Stomach (tissue), 19 donors: ENCODE results near the gene RAD52. TPM values are rescaled to one million over a fixed set of nuclear protein-coding genes. Genes with fewer than 3 reads are reported as not detected.
A peak's percentile ranks its signal among the peaks of the same experiment; 100 is the strongest.

Source experiments
- DNase-seq, 2 donors: peaks; one replicate each; pipeline versions ENCODE4 v3.0.0 to v3.0.0-alpha.2; 2013 to 2019
- H3K27ac ChIP-seq, 5 donors: fragments of 200-600 bp in 4 of 5; sonication (generic) in 4 of 5; one replicate each; pipeline ENCODE4 v1.5.1; 2013 to 2019; ENCODE audit warnings: mild to moderate bottlenecking in 1 of 5, moderate library complexity in 1 of 5
- H3K27me3 ChIP-seq, 3 donors: fragments of 200-600 bp; sonication (generic); one replicate each; pipeline ENCODE4 v1.5.1; 2017 to 2019; ENCODE audit warnings: mixed run types in 1 of 3
- H3K36me3 ChIP-seq, 4 donors: fragments of 200-600 bp; sonication (generic); 1 replicate in 3 of 4; 2 replicates in 1 of 4; pipeline ENCODE4 v1.5.1; 2016 to 2019
- H3K4me1 ChIP-seq, 4 donors: fragments of 200-600 bp; sonication (generic); one replicate each; pipeline ENCODE4 v1.5.1; 2016 to 2019
- H3K4me3 ChIP-seq, 4 donors: fragments of 200-600 bp; sonication (generic) in 3 of 4; one replicate each; pipeline ENCODE4 v1.5.1; 2016 to 2019; ENCODE audit warnings: mild to moderate bottlenecking in 1 of 4
- H3K9me3 ChIP-seq, 4 donors: fragments of 200-600 bp; sonication (generic); one replicate each; pipeline ENCODE4 v1.5.1; 2016 to 2019
- EP300 ChIP-seq: sonication (generic); formaldehyde crosslinking; IDR thresholded peaks from one replicate; pipeline ENCODE4 v1.6.1; 2017; ENCODE audit warnings: antibody characterized with exemption
- POLR2A ChIP-seq, 4 donors: fragments of 450-650 bp; IDR thresholded peaks; one replicate each; pipeline ENCODE4 v1.6.1; 2016; ENCODE audit warnings: antibody characterized with exemption in 4 of 4, control low read depth in 2 of 4, mild to moderate bottlenecking in 1 of 4, moderate library complexity in 1 of 4
- POLR2AphosphoS5 ChIP-seq, 3 donors: sonication (generic); formaldehyde crosslinking; IDR thresholded peaks; one replicate each; pipeline ENCODE4 v1.6.1; 2016; ENCODE audit warnings: antibody characterized with exemption in 3 of 3
- WGBS, 5 donors: extraction: QIAGEN DNeasy Blood & Tissue Kit in 3 of 5; methylation state at CpG; one replicate each; pipeline versions ENCODE4 v1.1.5 to v1.1.7; 2013 to 2018; 5-methylcytosine and 5-hydroxymethylcytosine counted together
- intact Hi-C: fragments of 100-400 bp; cut with DNase I; formaldehyde crosslinking; loops from one replicate; pipeline ENCODE4 v1.15.1; 2023; ENCODE audit warnings: low total_unique reads
- long read RNA-seq, 10 donors: transcript quantifications; one replicate each; lab custom pipeline, GENCODE V29; 2026
- polyA plus RNA-seq, 3 donors: library from polyadenylated mRNA; stranded (reverse); fragments of 200-250 nt; gene quantifications; one replicate each; pipeline ENCODE4 v1.2.3, GENCODE V29; 2013
- total RNA-seq, 5 donors: library from RNA; depleted of rRNA; stranded (reverse); fragments of >200 nt; gene quantifications; one replicate each; pipeline versions ENCODE4 v1.1.0 to v1.2.3, GENCODE V29; 2014 to 2016
- TF ChIP-seq, protein P1 (sequence below), 7 experiments: fragments of 450-650 bp in 4 of 7; fragments of 200-600 bp in 3 of 7; sonication (generic) in 3 of 7; IDR thresholded peaks; one replicate each; pipeline ENCODE4 v1.5.1; 2016 to 2019; ENCODE audit warnings: antibody characterized with exemption in 7 of 7, control low read depth in 2 of 7, mild to moderate bottlenecking in 1 of 7
- donor health status: healthy with polysubstance abuse.
- donor health status: Bipolar disorder and iron deficiency.
- donor health status: healthy.

The RAD52 gene
- total RNA-seq (10 to 100 TPM in 4 of 5 donors, 1 to 10 TPM in 1; 8.6 to 62.9 (median 25.1) TPM), polyA plus RNA-seq (1 to 10 TPM; 2.3 to 4.9 (median 2.4) TPM)
- long read RNA-seq, donor 1, partial matches to known transcripts = 0 of 2 reads
- long read RNA-seq, donor 1, other reads (novel, unspliced or antisense) = 0 of 2 reads
- long read RNA-seq, donor 2, partial matches to known transcripts = 0 of 3 reads
- long read RNA-seq, donor 2, other reads (novel, unspliced or antisense) = 0 of 3 reads
- long read RNA-seq, donor 3 = 0 reads
- long read RNA-seq, donor 4 = 0 reads
- long read RNA-seq, donor 5, partial matches to known transcripts = 0 of 2 reads
- long read RNA-seq, donor 5, other reads (novel, unspliced or antisense) = 0 of 2 reads
- long read RNA-seq, donor 6, partial matches to known transcripts = 15 of 16 reads
- long read RNA-seq, donor 6, other reads (novel, unspliced or antisense) = 0 of 16 reads
- long read RNA-seq, donor 7, partial matches to known transcripts = 0 of 1 reads
- long read RNA-seq, donor 7, other reads (novel, unspliced or antisense) = 0 of 1 reads
- long read RNA-seq, donor 8, partial matches to known transcripts = 0 of 3 reads
- long read RNA-seq, donor 8, other reads (novel, unspliced or antisense) = 0 of 3 reads
- long read RNA-seq, donor 9, partial matches to known transcripts = 0 of 4 reads
- long read RNA-seq, donor 9, other reads (novel, unspliced or antisense) = 0 of 4 reads
- long read RNA-seq, donor 10 = 0 reads

DNA sequence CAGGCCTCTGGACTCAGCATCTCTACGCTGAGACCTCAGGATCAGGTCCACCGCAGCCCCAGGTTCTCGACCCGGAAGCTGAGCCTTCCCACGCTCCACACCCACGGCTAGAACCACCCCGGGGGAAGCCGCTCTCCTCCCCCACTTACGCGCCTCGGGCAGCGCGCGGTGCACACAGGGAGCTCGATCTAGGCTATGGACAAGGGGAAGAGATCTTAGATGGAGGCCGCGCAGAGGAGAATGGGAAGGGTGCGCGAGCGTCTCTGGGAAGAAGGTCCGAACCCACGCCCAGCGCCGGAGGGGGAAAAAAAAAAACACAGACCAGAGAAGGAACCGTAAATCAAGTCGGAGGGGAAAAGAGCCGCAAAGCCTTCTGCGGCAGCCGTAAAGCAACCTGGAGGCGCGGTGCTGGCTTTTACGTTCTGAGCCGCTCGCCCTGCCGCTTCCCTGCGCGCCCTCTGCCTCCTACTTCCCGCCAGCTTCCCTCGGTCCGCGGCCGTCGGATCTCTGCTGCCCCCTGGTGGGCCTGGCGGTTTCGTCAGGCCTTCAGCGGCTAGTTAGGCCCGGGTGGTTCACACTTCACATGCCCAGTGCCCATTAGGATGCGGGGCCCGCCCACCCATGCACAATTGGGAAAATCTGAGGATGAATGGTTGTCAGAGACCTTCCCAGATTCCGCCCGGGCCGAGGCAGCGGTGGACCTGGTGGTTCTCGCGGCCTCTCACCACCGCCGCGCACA lies at the start of gene RAD52:
Gene RAD52 (minus strand): TSS at position 242 of the 739 bp plus-strand sequence. CDS start 16,636 bp downstream, outside the sequence.
- Histone ChIP-seq H3K4me3 (peak within 1 kb of the TSS; percentile 63 to 90 (median 72)), H3K27ac (peak within 1 kb of the TSS; percentile 83 to 94 (median 90)), H3K4me1 (peaks cover 6 to 30% (median 16%) of the 10 kb centered on the region in 4 donors), H3K27me3 (no peaks in the 10 kb centered on the region), H3K36me3 (peaks cover 0 to 4% (median 0%) of the 10 kb centered on the region in 4 donors), H3K9me3 (no peaks in the 10 kb centered on the region)
- 0 to 2% (median 1%) methylated on average over 45 to 58 of the region's 58 CpGs for WGBS, 5 donors
- peak; percentile 98 to 100 for DNase-seq
- intact Hi-C loops = loop anchor here (10.0 kb wide), 1 partner anchor 385 kb away; no protein-coding TSS in a partner anchor
- TF ChIP-seq POLR2AphosphoS5 (IDR thresholded peaks at IDR 0.05) (peak; percentile 86 to 93 (median 90)), POLR2A (IDR thresholded peaks at IDR 0.05) (peak in 1 of 4 donors; percentile 54), EP300 (no peak)
- TF ChIP-seq, protein P1, sequence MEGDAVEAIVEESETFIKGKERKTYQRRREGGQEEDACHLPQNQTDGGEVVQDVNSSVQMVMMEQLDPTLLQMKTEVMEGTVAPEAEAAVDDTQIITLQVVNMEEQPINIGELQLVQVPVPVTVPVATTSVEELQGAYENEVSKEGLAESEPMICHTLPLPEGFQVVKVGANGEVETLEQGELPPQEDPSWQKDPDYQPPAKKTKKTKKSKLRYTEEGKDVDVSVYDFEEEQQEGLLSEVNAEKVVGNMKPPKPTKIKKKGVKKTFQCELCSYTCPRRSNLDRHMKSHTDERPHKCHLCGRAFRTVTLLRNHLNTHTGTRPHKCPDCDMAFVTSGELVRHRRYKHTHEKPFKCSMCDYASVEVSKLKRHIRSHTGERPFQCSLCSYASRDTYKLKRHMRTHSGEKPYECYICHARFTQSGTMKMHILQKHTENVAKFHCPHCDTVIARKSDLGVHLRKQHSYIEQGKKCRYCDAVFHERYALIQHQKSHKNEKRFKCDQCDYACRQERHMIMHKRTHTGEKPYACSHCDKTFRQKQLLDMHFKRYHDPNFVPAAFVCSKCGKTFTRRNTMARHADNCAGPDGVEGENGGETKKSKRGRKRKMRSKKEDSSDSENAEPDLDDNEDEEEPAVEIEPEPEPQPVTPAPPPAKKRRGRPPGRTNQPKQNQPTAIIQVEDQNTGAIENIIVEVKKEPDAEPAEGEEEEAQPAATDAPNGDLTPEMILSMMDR (IDR thresholded peaks at IDR 0.05) = peak in 6 of 7 experiments; percentile 92 to 99 (median 98)

DNA sequence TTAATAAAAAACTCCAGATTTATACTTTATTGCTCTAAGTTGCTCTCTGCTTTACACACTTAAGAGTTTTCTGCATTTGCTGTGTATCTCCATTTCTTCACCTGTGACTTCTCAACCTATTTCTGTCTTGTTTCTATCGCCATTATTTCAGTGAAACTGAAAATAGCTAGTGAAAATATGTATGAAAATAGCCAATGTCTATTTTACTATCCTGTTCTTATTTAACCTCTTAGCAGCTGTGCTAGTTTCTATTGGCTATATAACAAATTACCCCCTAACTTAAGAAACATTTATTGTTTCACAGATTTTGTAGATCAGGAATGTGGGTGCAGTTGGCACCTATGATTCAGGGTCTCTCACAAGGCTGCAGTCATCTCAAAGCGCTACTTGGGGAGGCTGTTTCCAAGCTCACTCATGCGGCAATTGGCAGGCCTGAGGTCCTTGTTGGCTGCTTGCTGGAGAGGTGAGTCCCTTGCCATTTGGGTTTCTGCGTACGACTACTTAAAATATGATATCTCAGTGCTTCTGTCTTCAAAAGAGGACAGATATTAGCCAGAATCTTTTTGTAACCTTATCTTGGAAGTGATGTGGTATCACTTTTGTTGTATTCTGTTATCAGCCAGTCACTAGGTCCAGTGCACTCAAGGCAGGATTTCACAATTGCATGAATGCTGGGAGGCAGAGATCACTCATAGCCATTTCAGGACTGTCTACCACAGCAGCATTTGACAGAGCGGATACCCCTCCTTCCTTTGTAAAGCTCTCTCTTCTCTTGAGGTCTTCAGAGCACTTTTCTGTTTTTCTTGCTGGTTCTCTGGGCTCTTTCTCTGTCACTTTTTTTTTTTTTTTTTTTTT lies 48.8 kb upstream of the RAD52 start:
- Histone ChIP-seq H3K36me3 (peaks cover 0 to 7% (median 7%) of the 10 kb centered on the region in 4 donors), H3K9me3 (no peaks in the 10 kb centered on the region), H3K4me3 (no peak overlapping the region), H3K27ac (no peak overlapping the region), H3K27me3 (no peaks in the 10 kb centered on the region), H3K4me1 (peaks cover 5 to 41% (median 21%) of the 10 kb centered on the region in 4 donors)
- intact Hi-C loops = no loop called here
- WGBS, 5 donors = 78 to 88% (median 84%) methylated on average over 6 of the region's 6 CpGs
- TF ChIP-seq EP300 = no peak
- TF ChIP-seq POLR2A (IDR thresholded peaks at IDR 0.05) = no peak
- TF ChIP-seq, protein P1 (IDR thresholded peaks at IDR 0.05) = no peak
- TF ChIP-seq POLR2AphosphoS5 (IDR thresholded peaks at IDR 0.05) = no peak
- no peak for DNase-seq

DNA sequence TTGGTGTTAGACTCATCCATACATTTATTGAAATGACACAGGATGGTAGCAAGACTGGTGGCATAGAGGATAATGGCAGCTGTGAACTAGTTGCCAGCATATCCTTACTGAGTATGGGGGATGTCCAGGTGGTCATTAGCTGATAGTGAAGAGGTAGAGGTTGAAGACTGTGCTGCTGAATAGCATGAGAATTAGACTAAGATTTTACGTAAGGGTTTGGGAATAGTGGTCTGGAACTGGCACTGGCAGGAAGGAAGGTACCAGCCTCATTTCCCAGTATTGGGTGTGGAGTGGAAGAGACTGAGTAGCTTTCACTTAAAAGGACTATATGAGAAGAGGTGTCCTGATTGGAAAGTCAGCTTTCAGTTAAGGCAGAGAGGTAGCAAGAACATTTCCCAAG lies 48.0 kb upstream of the RAD52 start:
- Histone ChIP-seq H3K4me3 (no peak overlapping the region), H3K36me3 (peaks cover 0 to 7% (median 7%) of the 10 kb centered on the region in 4 donors), H3K27ac (no peak overlapping the region), H3K27me3 (no peaks in the 10 kb centered on the region), H3K4me1 (peaks cover 11 to 45% (median 27%) of the 10 kb centered on the region in 4 donors), H3K9me3 (no peaks in the 10 kb centered on the region)
- no peak for TF ChIP-seq EP300
- WGBS, 5 donors = 76 to 93% (median 81%) methylated on average over 1 of the region's 1 CpG
- DNase-seq = no peak
- intact Hi-C loops = no loop called here

DNA sequence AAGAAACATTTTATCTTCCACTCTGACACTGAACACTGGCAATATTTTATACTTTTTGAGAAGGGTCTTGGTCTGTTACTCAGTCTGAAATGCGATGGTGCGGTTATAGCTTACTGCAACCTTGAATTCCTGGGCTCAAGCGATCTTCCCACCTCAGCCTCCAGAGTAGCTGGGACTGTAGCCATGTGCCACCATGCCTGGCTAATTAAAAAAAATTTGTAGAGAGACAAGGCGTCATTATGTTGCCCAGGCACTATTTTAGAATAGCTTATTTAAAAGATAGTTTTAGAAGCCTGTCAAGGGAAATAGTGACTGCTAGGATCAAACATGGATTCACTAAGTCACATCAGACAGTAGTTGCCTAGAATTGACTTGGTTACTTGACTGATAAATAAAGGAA lies 47.4 kb upstream of the RAD52 start:
- no peaks in the 10 kb centered on the region for H3K9me3 ChIP-seq
- peaks cover 0 to 7% (median 7%) of the 10 kb centered on the region in 4 donors for H3K36me3 ChIP-seq
- no peak for TF ChIP-seq EP300
- TF ChIP-seq, protein P1 (IDR thresholded peaks at IDR 0.05) = no peak
- TF ChIP-seq POLR2A (IDR thresholded peaks at IDR 0.05) = no peak
- TF ChIP-seq POLR2AphosphoS5 (IDR thresholded peaks at IDR 0.05) = no peak
- intact Hi-C loops = no loop called here
- H3K4me3 ChIP-seq = no peak overlapping the region
- no peak overlapping the region for H3K27ac ChIP-seq
- no peak for DNase-seq
- no peaks in the 10 kb centered on the region for H3K27me3 ChIP-seq
- peaks cover 17 to 52% (median 33%) of the 10 kb centered on the region in 4 donors for H3K4me1 ChIP-seq
- WGBS, 5 donors = 89 to 96% (median 92%) methylated on average over 4 of the region's 4 CpGs
